HG03571 (cell line): ENCODE measurements around the gene GJB1.
"Not testable (repeated sequence)": the region's sequence is repeated elsewhere in the genome, so short reads cannot be mapped to it uniquely, and the experiment has no call there.

Source experiments
- ATAC-seq: cut with Tn5 transposase; IDR thresholded peaks from one replicate; pipeline ENCODE4 v1.9.1; 2021; ENCODE audit not compliant: unreplicated experiment

Gene GJB1

GRCh38 chrX:71222929-71223328 lies at the start of gene GJB1:
GJB1 (plus strand) TSS chrX:71223224; CDS start chrX:71223708, 484 bp downstream.
- ATAC-seq, result no peak

- no peak for ATAC-seq
These were observed 49.6 kb upstream of the GJB1 start for GRCh38 chrX:71173440-71173839.

- ATAC-seq, result no peak
These were observed 48.2 kb upstream of the GJB1 start for GRCh38 chrX:71174795-71175194.

GRCh38 chrX:71175531-71175930 lies 47.5 kb upstream of the GJB1 start:
- no peak for ATAC-seq

- ATAC-seq, result no peak
These were observed 45.7 kb upstream of the GJB1 start for GRCh38 chrX:71177327-71177726.

- no peak for ATAC-seq
These were observed 44.1 kb upstream of the GJB1 start for GRCh38 chrX:71178908-71179307.

- ATAC-seq, result not testable (repeated sequence)
These were observed 42.3 kb upstream of the GJB1 start for GRCh38 chrX:71180579-71181265.

GRCh38 chrX:71181558-71181909 lies 41.5 kb upstream of the GJB1 start:
- peak; percentile 20 for ATAC-seq

GRCh38 chrX:71181910-71182799 lies 40.9 kb upstream of the GJB1 start:
- peak; percentile 82 for ATAC-seq

- ATAC-seq, result no peak
These were observed 40.2 kb upstream of the GJB1 start for GRCh38 chrX:71182871-71183270.

- ATAC-seq, result no peak
These were observed 39.7 kb upstream of the GJB1 start for GRCh38 chrX:71183341-71183740.

GRCh38 chrX:71184092-71184491 lies 38.9 kb upstream of the GJB1 start:
- no peak for ATAC-seq

- ATAC-seq, result no peak
These were observed 38.1 kb upstream of the GJB1 start for GRCh38 chrX:71184803-71185495.

- no peak for ATAC-seq
These were observed 31.8 kb upstream of the GJB1 start for GRCh38 chrX:71191248-71191647.

- no peak for ATAC-seq
These were observed 26.9 kb upstream of the GJB1 start for GRCh38 chrX:71195964-71196649.

- ATAC-seq, result peak; percentile 69
These were observed 25.0 kb upstream of the GJB1 start for GRCh38 chrX:71198066-71198465.

- no peak for ATAC-seq
These were observed 23.6 kb upstream of the GJB1 start for GRCh38 chrX:71199252-71200008.

GRCh38 chrX:71210816-71211215 lies 12.2 kb upstream of the GJB1 start:
- ATAC-seq, result no peak

- no peak for ATAC-seq
These were observed 10.5 kb upstream of the GJB1 start for GRCh38 chrX:71212536-71212935.

- ATAC-seq, result no peak
These were observed 8.9 kb upstream of the GJB1 start for GRCh38 chrX:71214152-71214551.
